Immature natural killer cell (primary cell): ENCODE measurements around the gene PET100. TPM values are rescaled to one million over a fixed set of nuclear protein-coding genes. Genes with fewer than 3 reads are reported as not detected.

Source experiments
- DNase-seq, 3 donors: peaks; one replicate each; pipeline ENCODE4 v3.0.0; 2022; ENCODE audit warnings: mixed read lengths in 1 of 3
- H3K27ac Mint-ChIP-seq, 6 donors: one replicate each; pipeline ENCODE4 v1.8.0; 2020; ENCODE audit warnings: mixed read lengths in 6 of 6, mild to moderate bottlenecking in 5 of 6, inconsistent platforms in 4 of 6, moderate library complexity in 3 of 6
- H3K27me3 Mint-ChIP-seq, 3 donors: one replicate each; pipeline ENCODE4 v1.8.0; 2020 to 2021; ENCODE audit warnings: low read depth in 3 of 3, mild to moderate bottlenecking in 3 of 3, mixed read lengths in 3 of 3, moderate library complexity in 3 of 3, inconsistent platforms in 1 of 3
- H3K36me3 Mint-ChIP-seq, 3 donors: one replicate each; pipeline ENCODE4 v1.8.0; 2020; ENCODE audit warnings: mixed read lengths in 3 of 3, inconsistent platforms in 2 of 3, mild to moderate bottlenecking in 2 of 3
- H3K4me1 Mint-ChIP-seq, 2 donors: one replicate each; pipeline ENCODE4 v1.8.0; 2020; ENCODE audit warnings: inconsistent platforms in 2 of 2, mild to moderate bottlenecking in 2 of 2, mixed read lengths in 2 of 2, moderate library complexity in 1 of 2
- H3K4me3 Mint-ChIP-seq, 5 donors: one replicate each; pipeline ENCODE4 v1.8.0; 2020; ENCODE audit warnings: mild to moderate bottlenecking in 5 of 5, mixed read lengths in 5 of 5, inconsistent platforms in 3 of 5, moderate library complexity in 3 of 5
- H3K9me3 Mint-ChIP-seq, 6 donors: one replicate each; pipeline ENCODE4 v1.8.0; 2020; ENCODE audit warnings: mild to moderate bottlenecking in 6 of 6, mixed read lengths in 6 of 6, inconsistent platforms in 4 of 6, moderate library complexity in 3 of 6
- polyA plus RNA-seq, 3 donors: library from polyadenylated mRNA; unstranded; fragments of 300-500 nt; fragmentation: Illumina TruSeq; gene quantifications; one replicate each; pipeline ENCODE4 v1.2.3, GENCODE V29; 2021

PET100 gene
- polyA plus RNA-seq, 3 donors from 2014 or later, result 107 to 376 (median 255) TPM

- peaks cover 21 to 32% (median 27%) of the 10 kb centered on the region in 3 donors for H3K27me3 Mint-ChIP-seq
- H3K36me3 Mint-ChIP-seq, result peaks cover 0 to 5% (median 3%) of the 10 kb centered on the region in 3 donors
- H3K9me3 Mint-ChIP-seq, result peaks cover 0 to 3% (median 0%) of the 10 kb centered on the region in 6 donors
- peak overlapping the region in 4 of 6 donors; percentile 11 to 61 (median 44) for H3K27ac Mint-ChIP-seq
- no peak overlapping the region for H3K4me3 Mint-ChIP-seq
- H3K4me1 Mint-ChIP-seq, result peaks cover 14 to 20% of the 10 kb centered on the region in 2 donors
- DNase-seq, result peak; percentile 27 to 36 (median 30)
Observed at GRCh38 chr19:7677669-7678311, 48.2 kb downstream of the PET100 start.

- H3K4me3 Mint-ChIP-seq, result peak overlapping the region; percentile 49 to 75 (median 57)
- H3K4me1 Mint-ChIP-seq, result peaks cover 14 to 22% of the 10 kb centered on the region in 2 donors
- peaks cover 21 to 27% (median 23%) of the 10 kb centered on the region in 3 donors for H3K27me3 Mint-ChIP-seq
- DNase-seq, result peak in 1 of 3 donors; percentile 15
- peaks cover 0 to 3% (median 0%) of the 10 kb centered on the region in 6 donors for H3K9me3 Mint-ChIP-seq
- H3K27ac Mint-ChIP-seq, result peak overlapping the region in 4 of 6 donors; percentile 50 to 81 (median 73)
- H3K36me3 Mint-ChIP-seq, result peaks cover 0 to 5% (median 3%) of the 10 kb centered on the region in 3 donors
Observed at GRCh38 chr19:7678971-7679751, 49.6 kb downstream of the PET100 start.

GRCh38 chr19:7679771-7680605 is 50.4 kb downstream of the PET100 start:
- Mint-ChIP-seq H3K27ac (peak overlapping the region; percentile 43 to 81 (median 65)), H3K36me3 (peaks cover 0 to 5% (median 3%) of the 10 kb centered on the region in 3 donors), H3K9me3 (peaks cover 0 to 3% (median 0%) of the 10 kb centered on the region in 6 donors), H3K27me3 (peaks cover 21 to 27% (median 23%) of the 10 kb centered on the region in 3 donors), H3K4me3 (peak overlapping the region; percentile 69 to 89 (median 72)), H3K4me1 (peaks cover 14 to 21% of the 10 kb centered on the region in 2 donors)
- DNase-seq, result no peak

- peaks cover 0 to 1% (median 0%) of the 10 kb centered on the region in 6 donors for H3K9me3 Mint-ChIP-seq
Observed at GRCh38 chr19:7680606-7681339, 51.2 kb downstream of the PET100 start, which contains the start of gene TRAPPC5. Gene TRAPPC5 (plus strand): TSS chr19:7680833. CDS start chr19:7682254, 1,421 bp downstream.

More at GRCh38 chr19:7680606-7681339, 51.2 kb downstream of the PET100 start, which contains the start of gene TRAPPC5:
- peak within 1 kb of the TSS; percentile 84 to 89 (median 88) for H3K4me3 Mint-ChIP-seq
- H3K4me1 Mint-ChIP-seq, result peaks cover 14 to 21% of the 10 kb centered on the region in 2 donors
- peak; percentile 84 to 87 (median 87) for DNase-seq
- H3K27me3 Mint-ChIP-seq, result peaks cover 21 to 27% (median 22%) of the 10 kb centered on the region in 3 donors
- H3K36me3 Mint-ChIP-seq, result peaks cover 0 to 8% (median 3%) of the 10 kb centered on the region in 3 donors
- H3K27ac Mint-ChIP-seq, result peak within 1 kb of the TSS; percentile 43 to 89 (median 85)

Other genes with a start within 250 kb of the PET100 start
- gene PEX11G, start 140.8 kb upstream of the PET100 start, polyA plus RNA-seq, result 1 to 10 TPM in 2 of 3 donors, under 1 TPM in 1; 0.21 to 2.8 (median 1.2) TPM
- 1 to 10 TPM; 1.3 to 3.1 (median 1.8) TPM for gene ZNF358, start 113.7 kb upstream of the PET100 start, polyA plus RNA-seq
- 10 to 100 TPM in 1 of 3 donors, 1 to 10 TPM in 2; 6.6 to 17.1 (median 9.5) TPM for gene MCOLN1, start 107.2 kb upstream of the PET100 start, polyA plus RNA-seq
- 10 to 100 TPM in 1 of 3 donors, 1 to 10 TPM in 2; 4.9 to 17.5 (median 9.8) TPM for gene PNPLA6, start 94.1 kb upstream of the PET100 start, polyA plus RNA-seq
- gene CAMSAP3, start 33.9 kb upstream of the PET100 start, polyA plus RNA-seq, result not detected
- 10 to 100 TPM in 2 of 3 donors, 1 to 10 TPM in 1; 5.5 to 13.3 (median 12.4) TPM for gene XAB2, start 248 bp upstream of the PET100 start, polyA plus RNA-seq
- under 1 TPM in 1 of 3 donors, not detected in 2; 0.58 TPM for gene PCP2, start 3.9 kb downstream of the PET100 start, polyA plus RNA-seq
- gene STXBP2, start 7.3 kb downstream of the PET100 start, polyA plus RNA-seq, result 100 to 1,000 TPM in 2 of 3 donors, 10 to 100 TPM in 1; 73.7 to 115 (median 100) TPM
- 1 to 10 TPM in 1 of 3 donors, not detected in 2; 1.4 TPM for gene RETN, start 39.3 kb downstream of the PET100 start, polyA plus RNA-seq
- under 1 TPM in 1 of 3 donors, not detected in 2; 0.14 TPM for gene MCEMP1, start 47.3 kb downstream of the PET100 start, polyA plus RNA-seq
- 100 to 1,000 TPM; 109 to 217 (median 115) TPM for gene TRAPPC5, start 51.0 kb downstream of the PET100 start, polyA plus RNA-seq
- under 1 TPM in 2 of 3 donors, not detected in 1; 0.29 to 0.50 TPM for gene FCER2, start 72.3 kb downstream of the PET100 start, polyA plus RNA-seq
- under 1 TPM in 1 of 3 donors, not detected in 2; 0.43 TPM for gene CLEC4G, start 102.3 kb downstream of the PET100 start, polyA plus RNA-seq
- not detected for gene CD209, start 117.7 kb downstream of the PET100 start, polyA plus RNA-seq
- gene CLEC4M, start 133.4 kb downstream of the PET100 start, polyA plus RNA-seq, result not detected
- 1 to 10 TPM; 1.6 to 5.1 (median 2.7) TPM for gene EVI5L, start 200.4 kb downstream of the PET100 start, polyA plus RNA-seq
- gene PRR36, start 244.6 kb downstream of the PET100 start, polyA plus RNA-seq, result not detected